DMS79 (cell line): ENCODE results near the gene ZKSCAN2.

ENCODE experiments used
- DNase-seq: peaks from one replicate; lab custom pipeline; 2025; lab: John Stamatoyannopoulos, UW

ZKSCAN2 gene

DNA sequence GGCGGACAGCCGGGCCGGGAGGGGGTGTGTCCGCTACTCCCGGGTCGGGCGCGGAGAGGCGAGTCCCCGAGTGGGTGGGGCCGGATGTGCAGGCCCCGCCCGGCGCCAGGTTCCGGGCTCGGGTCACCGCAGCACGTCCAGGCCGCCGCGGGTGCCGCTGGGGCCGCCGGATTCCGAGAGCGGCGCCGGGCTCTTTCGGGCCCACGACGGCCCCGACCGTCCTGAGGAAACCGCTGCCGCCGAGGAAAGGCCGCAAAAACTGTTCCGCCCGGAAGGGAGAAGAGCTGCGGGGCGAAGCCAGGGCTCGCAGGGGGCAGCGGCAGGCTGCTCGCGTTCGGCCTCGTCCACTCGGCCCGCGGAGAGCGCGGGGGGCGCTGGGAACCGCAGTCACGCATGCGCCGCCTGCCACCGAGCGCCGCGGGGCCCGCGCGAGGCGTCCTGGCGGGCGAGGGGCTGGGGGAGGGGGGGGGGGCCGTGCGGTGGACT lies at the start of gene ZKSCAN2:
ZKSCAN2 (minus strand) TSS at position 376 of the 486 bp plus-strand sequence. CDS start 718 bp downstream, outside the sequence.
- DNase-seq, result peak; percentile 49

DNA sequence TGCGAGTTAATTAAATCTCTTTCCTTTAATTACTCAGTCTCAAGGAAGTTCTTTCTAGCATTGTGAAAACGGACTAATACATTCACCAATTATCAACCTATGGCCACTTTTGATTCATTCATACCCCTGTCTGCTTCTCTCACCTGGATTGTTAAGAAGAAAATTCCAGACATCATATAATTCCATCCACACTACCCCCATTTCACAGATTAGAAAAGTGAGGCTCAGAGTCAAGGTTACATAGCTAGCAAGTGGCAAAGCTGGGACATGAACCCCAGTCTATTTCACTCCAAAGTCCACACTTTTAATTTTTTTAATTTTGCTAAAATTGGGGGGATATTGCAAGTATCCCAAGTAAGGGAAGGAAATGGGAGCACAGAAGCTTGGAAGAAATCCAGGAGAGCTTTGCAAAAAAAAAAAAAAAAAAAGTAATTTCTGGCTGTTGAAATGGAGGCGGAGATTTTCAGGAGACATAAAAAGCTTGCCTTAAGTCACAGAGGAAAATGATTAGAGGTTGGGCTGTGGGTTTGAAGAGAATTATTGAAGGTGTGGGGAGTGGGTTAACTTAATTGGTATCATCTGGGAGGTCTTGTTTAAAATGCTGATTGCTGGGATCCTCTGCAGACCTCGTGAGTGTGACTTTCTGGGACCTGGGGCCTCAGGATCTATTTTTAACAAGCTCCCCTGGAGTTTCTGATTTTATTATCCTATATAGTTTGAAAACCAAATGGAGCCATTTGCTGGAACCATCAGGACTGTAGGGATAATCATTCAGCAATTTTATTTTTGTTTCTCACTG lies 42.3 kb upstream of the ZKSCAN2 start:
- DNase-seq, result no peak

DNA sequence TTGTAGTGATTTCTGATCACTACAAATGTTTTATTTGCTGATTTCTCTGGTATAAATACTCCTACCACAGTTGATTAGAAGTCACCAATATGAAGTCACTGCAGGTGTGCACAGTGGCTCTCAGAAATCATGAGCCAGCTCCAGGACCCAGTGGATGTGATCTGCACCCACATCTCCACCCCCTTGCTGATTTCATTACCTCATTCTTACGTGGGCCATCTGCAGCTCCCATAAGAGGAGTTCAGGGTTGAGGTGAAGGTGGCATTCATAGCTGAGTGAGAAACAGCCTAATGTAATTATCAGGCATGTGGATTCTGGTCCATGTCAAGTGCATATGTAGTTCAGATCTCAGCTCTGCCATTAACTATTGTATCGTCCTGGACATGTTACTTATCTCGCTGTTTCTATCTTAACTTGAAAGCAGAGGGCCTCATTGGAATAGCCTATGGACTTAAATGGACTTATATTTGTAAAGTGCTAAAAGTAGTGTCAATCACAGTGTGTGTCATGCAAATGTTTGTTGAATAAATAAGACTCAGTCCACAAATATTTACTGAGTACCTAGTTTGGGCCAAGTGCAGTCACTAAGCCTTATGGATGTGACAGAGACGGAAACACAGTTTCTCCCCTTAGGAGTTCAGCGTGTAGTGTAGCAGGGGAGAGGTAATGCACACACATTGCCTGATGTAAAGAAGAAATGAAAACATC lies 40.7 kb upstream of the ZKSCAN2 start:
- no peak for DNase-seq

DNA sequence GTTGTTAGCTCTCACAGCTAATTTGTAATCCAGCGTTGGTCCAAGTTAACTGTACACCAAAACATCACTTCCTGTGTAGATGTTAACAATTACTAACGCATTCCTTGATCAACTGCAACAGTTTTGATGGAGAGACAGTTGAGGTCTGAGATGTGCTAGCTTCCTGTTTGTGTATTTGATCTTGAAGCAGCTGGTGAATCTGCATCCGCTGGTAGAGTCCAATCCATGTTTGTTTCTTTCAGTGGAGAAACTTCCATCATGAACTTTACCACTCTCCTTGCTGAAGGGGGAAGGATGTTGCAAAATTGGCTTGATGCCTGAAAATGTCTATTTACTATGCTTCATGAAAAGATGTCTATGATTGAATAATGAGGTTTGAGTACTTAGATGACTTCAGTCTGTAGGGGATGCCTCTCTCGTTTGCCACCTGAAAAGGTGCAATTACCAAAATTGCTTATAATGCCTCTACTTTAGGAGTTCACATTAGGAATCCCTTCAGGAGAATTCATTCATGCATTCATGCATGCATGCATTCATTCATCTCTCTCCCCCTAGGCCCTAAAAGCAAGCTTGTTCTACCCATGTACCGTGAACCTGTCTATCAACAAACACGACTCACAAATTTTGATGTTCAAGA lies 39.6 kb upstream of the ZKSCAN2 start:
- DNase-seq, result no peak

DNA sequence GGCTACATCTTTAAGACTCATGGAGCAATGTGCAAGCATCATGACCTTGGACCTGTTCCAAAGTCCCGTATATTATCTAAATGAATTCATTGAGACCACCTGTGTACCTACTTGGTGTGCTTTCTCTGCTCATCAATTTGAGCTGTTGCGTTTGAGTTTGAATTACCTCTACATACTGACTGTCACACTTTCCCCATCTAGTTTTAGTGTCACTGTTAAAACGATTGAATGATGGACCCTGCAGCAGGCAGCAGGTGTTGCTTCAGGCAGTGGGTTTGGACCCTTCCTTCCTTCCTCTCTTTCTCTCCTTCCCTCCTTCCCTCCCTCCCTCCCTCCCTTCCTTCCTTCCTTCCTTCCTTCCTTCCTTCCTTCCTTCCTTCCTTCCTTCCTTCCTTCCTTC lies 33.9 kb upstream of the ZKSCAN2 start:
- DNase-seq, result no peak

DNA sequence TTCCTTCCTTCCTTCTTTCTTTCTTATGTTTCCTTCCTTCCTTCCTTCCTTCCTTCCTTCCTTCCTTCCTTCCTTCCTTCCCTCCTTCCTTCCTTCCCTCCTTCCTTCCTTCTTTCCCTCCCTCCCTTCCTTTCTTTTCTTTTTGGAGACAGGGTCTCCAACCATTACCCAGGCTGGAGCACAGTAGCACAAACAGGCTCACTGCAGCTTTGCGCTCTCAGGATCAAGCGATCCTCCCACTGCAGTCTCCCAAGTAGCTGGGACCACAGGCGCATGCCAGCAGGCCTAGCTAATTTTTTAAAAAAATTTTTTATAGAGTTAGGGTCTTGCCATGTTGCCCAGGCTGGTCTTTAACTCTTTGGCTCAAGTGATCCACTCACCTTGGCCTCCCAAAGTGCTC lies 31.8 kb upstream of the ZKSCAN2 start:
- DNase-seq, result no peak

DNA sequence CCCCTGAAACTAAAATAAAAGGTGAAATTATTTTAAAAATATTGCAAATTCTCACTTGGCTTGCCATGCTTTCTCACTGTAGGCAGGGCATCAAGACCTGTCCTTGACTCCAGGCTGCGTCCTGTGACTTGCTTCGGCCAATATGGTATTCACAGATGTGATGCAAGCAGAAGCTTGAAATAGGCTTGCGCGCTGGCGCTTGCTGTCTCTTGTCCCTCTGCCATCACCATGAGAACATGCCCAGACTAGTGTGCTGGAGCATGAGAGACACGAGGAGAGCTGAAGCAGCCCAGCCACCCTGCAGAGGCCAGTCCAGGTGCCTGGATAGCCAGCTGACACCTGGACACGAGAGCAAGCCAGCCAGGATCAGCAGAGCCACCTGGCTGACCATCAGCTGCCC lies 21.8 kb upstream of the ZKSCAN2 start:
- no peak for DNase-seq

DNA sequence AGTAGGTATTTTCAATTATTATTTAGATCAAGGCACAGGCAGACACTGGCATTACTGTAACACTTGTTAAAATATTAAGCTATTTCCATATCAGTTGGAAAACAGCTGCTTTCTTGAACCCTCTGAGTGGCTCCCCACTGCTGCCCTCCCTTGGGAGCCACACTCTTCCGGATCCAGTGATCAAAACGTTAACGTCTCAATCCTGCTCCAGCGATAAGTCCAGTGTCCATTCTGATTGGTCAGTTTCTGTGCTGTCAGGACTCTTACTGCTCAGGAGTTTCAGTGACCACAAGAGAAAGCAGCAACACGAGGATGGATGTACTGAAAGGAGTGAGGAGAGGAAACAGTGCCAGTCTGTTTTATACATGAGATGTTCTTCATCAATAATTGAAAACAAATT lies 13.8 kb upstream of the ZKSCAN2 start:
- DNase-seq, result no peak

DNA sequence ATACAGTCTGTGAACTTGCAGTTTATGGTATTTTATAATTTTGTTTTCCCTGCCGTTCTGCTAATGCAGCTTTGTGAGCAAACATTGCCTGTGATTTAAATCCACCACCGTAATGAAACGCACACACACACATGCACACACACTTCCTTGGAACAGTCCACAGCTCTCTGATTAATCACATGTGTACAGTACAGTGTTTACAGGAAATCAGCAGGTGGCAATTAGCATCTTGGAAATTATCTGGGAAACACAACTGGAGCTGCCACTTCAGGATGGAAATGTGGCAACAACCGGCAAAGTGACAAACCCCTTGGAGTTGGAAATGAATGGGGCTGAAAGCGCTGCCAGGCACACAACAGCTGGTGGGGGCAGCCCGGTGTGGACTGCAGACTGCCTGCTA lies 12.9 kb upstream of the ZKSCAN2 start:
- DNase-seq, result no peak

DNA sequence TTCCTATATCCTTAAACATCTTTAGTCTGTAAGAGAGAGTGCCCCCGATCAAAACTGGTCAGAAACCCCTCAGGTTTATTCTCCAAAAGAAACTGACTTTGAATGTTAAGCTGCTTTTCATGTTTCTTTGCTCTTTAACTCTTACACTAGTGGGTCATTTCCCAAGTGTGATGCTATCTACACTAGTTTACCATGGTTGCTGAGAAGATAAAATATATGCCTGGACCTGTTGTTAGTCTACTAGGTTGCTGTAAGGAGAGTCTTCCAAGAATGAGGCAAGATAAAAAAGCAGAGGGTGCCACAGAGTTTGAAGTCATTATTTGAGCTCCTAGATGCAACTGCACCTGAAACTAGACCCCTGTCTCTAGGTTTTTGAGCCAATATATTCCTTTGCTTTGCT lies 12.2 kb upstream of the ZKSCAN2 start:
- DNase-seq, result no peak

DNA sequence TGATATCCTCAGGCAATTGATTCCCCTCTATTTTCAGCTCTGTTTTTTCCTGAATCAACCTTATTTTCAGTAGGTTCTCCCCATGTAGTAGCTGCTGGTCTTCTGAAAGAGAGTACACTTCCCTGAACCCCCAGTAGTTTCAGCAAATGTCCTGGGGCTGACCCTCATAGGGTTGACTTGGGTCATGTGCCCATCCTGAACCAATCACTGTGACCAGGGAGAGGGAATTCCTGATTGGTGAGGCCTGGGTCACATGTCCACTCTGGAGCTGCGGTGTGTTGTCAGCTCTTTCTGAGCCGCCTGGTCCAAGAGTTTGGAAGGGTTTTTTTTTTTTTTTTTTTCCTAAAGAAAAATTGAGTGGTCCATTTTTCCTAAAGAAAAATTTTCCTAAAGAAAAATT lies 8.3 kb upstream of the ZKSCAN2 start:
- DNase-seq, result no peak

DNA sequence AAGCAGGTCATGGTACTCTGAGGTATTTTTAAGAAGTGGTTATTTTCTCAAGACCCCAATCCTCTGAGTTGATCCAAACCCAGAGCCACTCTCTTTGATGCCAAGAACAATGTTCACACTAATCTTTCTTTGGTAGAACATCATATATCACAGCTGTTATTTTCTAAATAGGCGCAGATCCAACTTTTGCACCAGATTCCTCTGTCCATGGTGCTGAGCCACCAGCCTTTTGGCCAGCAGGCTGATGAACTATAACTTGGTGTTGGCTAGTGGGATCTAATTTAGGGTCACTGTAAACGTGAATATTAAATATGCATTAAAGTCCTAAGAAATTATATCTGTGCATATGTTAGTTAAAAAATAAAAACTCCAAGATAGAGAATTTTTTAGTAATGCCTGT lies 7.0 kb upstream of the ZKSCAN2 start:
- DNase-seq, result no peak

DNA sequence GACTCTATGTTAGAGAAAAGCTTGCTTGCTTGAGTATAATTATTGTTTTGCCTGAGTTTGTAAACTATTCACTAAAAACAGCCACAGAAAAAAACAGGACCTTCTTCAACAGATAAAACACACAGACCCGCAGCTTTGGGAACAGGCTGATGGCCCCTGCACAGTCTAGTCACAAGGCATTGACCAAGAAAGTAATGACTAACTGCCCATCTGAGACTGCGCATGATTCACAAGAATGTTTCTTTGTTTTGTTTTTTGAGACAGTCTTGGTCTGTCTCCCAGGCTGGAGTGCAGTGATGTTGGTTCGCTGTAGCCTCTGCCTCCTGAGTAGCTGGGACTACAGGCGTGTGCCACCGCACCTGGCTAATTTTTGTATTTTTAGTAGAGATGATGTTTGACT lies 2.8 kb upstream of the ZKSCAN2 start:
- no peak for DNase-seq

DNA sequence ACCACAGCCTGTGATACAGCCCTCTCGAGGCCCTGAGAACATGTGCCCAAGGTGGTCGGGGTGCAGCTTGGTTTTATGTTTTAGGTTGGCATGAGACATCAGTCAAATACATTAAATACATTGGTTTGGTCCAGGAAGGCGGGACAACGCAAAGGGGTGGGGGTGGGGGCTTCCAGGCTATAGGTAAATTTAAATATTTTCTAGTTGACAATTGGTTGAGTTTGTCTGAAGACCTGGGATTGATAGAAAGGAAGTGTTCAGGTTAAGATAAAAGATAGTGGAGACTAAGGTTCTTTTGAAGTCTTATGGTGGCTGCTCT lies 1.2 kb upstream of the ZKSCAN2 start:
- no peak for DNase-seq

DNA sequence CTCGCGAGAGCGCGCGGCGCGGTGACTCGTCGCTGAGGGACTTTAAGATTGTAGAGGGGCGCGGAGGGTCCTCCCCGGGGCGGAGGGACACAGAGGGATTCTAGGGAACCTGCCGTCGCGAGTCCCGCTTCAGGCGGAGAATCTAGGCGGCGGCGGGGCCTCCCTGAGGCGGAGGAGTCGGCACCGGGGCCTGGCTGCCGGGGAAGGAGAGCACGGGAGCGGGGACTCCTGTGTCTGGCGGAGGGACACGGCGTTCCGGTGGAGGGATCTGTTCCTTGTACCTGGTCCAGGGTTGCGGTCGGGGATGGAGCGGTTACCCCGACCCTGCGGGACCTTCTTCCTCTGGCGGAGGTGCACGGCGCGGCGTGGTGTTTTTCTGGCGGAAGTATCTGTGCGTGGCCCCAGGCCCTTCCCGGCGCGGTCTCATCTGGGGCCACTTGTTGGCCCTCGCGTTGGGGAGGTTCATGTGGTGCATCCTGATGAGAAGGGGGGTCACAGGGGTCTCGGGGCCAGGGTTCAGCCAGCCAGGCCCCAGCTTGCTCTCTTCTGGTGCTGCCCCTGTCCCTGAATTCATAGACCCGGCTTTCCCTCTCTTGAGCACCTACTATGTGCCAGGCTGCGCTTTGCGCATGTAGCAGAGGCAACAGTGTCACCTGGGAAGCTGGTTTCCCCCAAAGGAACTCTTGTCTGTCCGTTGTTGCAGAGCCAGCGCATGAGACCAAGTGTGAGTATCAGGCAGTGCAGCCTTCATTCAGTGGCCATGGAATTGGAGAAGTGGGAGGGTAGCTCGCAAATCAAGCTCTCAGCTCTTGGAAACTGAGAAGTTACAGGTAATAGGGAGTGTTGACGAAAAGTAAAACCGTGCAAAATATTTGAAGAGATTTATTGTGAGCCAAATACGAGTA lies 563 bp upstream of the ZKSCAN2 start:
- peak; percentile 81 for DNase-seq

DNA sequence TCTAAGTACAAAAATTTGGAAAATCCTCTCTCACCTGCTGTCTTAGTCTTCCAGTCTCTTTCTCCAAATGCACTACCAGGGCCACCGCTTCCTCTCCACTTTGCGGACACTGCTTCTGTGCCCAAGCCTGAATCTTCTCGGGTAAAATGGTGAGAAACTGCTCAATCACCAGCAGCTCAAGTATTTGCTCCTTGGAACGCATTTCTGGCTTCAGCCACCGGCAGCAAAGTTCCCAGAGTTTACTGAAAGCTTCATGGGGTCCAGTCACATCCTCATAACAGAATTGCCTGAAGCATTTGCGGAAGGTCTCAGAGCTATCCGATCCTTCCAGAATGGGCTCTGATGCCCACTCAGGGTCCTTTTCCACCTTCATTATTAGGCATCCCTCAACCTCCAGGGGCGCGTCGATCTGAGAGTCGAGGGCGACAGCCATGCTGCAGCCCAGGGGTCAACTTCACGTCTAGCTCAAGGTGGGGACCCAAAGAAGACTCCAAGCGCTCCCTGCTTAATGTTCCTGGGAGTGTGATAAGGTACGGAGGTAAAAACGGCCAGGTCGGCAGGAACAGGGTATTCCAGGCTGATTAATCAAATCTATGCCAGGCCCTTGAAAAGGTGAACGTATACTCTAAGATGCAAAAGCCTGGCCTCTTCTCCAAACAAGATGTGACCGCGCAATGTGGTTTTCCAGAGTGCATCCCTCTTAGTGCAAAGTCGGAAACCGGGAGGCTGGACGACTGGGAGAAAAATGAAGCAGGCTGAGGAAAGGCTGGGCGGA lies 763 bp downstream of the ZKSCAN2 start:
- no peak for DNase-seq

DNA sequence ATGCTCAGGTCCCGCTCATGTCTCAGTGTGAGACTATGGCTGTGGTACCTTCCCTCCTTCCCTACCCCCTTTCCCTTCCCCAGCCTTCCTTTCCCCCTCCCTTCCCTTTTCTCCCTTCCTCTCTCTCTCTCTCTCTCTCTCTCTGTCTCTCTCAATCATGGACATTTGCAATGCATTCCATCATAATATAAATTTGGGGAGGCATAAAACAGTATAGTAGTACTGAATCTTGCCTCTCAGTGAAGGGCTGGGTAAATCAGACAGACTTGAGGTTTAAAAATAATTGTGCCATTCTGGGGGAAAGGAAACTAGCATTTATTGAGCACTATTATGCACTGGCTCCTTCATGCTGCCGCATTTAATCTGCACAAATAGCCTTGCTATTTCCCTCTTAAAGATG lies 4.3 kb downstream of the ZKSCAN2 start:
- DNase-seq, result no peak

DNA sequence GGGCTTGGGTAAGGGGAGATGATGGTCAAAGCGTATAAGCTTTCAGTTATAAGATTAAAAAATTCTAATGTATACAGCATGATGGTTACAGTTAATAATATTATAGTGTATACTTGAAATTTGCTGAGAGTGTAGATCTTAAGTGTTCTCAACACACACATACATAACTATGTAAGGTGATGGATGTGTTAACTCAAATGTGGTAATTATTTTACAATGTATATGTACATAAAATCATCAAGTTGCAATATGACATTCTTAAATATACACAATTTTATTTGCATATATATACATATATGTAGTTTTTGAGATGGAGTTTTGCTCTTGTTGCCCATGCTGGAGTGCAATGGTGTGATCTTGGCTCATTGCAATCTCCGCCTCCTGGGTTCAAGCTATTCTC lies 7.2 kb downstream of the ZKSCAN2 start:
- no peak for DNase-seq

DNA sequence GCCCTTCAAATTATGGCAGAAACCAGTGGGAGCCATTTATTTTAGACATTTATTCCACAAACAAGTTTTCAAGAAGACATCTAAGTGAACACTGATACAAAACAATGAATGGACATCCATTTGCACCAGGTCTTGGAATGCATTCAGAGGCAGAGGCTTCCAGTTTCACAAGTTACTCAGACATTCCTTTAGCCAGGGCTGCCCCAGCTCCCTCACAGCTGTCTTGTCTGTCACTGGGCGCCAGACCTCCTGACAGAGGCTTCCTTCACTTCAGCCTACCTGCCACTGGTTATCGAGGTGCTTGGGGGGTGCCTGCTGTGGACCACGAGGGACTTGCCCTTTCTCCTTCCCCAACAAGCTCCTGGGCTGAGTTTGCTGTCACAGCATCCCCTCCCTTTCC lies 21.7 kb downstream of the ZKSCAN2 start:
- DNase-seq, result no peak

DNA sequence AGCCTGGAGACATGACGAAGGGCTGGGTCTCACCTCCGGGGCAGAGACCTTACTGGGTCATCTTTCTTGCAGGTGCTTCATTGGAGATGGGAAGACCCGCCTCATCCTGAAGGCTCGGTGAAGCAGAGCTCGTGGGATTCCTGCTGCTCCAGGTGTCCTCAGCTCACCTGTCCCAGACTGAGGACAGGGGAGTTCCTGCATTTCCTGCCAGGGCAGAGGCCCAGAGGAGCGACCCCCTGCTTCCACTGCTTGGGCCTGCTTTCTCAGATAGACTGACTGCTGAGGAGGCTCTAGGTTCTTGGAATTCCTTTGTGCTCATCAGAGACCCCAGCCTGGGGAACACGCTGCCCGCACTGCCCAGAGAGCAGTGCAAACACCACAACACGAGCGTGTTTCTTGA lies 29.3 kb downstream of the ZKSCAN2 start:
- DNase-seq, result no peak

DNA sequence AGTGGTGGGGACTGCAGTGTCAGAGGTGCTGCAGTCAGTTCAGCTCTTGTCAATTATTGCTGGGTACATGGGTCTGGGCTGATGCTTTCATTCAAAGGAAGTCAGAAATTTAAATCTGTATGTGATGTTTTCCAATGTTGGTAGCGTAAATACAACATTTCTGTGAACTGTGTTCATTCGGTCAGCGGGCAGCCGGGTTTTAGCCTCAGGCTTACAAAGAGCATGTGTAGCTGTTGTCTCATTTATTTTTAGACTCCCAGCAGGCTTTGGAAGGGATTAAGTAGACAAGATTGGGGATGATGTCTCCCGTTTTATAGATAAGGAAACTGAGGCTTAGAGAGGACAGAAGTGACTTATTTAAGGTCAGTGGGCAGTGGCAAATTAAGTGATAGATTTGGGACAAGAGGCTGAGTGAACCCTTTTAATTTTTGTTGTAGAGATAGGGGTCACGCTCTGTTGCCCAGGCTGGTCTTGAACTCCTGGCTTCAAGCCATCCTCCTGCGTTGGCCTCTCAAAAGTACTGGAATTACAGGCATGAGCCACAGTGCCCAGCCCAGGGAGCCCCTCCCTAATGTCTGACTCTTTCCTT lies 32.8 kb downstream of the ZKSCAN2 start:
- DNase-seq, result no peak
